NK-92 (cell line): Measurements from ENCODE around the gene RHBDF1.
"Not testable (repeated sequence)": the region's sequence is repeated elsewhere in the genome, so short reads cannot be mapped to it uniquely, and the experiment has no call there.

Experiments
- DNase-seq: peaks from one replicate; lab custom pipeline; 2025; ENCODE audit not compliant: unreplicated experiment; lab: John Stamatoyannopoulos, UW

Gene RHBDF1

DNA sequence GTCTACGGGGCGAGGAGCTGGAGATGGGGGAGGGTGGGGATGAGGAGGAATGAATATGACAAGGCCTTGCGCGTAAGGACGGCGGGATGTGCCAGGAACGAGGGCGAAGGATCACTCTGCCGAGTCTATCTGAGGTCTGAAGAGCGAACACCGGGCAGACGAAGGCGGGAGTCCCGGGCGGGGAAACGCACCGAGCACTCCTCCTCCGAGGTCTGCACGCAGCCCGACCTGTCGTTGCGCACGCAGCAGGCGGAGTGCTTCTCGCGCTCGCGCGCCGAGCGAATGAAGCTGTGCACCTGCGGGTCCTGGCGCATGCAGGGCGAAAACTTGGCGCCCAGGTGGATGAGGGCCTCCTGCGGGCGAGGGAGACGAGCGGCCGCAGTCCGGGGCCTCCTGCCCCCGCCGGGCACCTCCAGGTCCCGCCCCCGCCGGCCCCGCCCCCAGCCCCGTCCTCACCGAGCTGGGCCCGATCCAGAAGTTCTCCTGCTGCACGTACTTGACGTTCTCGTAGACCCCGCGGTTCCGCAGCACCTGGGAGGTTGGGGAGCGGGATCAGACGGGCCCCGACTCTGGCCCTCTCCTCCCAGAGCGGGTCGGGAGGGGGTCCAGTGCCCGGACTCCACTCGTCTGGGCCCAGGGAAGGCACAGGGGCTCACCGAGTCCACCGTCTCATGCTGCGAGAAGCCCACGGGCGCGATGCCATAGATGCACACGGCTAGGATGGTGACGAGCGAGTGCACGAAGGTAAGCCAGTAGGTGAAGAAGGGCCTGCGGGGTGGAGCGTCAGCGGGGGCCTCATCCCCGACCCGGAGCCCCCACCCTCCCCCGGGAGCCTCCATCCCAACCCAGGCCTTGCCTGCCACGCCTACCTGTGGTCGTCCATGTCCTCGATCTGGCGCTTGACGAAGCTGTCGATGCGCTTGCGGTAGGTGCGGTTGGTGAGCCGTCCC is 11.2 kb downstream of the RHBDF1 start:
- no peak for DNase-seq

DNA sequence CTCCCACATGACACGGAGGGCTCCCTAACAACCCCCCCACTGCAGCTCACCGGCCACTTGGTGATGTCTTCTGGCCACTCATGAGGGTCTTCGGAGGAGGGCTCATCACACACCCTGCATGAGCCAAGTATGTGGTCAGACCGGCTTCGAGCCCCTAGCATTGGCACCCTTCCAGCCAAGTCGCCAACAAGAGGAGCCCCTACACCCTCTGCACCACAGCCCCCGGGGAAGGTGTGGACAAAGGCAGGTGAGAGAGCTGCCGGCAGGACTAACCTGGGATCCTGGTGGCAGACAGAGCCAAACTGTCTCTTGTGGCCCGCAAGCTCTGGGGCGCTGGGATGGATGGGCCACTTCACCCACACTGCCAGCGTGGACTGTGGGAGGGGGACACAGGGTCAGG is 12.3 kb downstream of the RHBDF1 start:
- no peak for DNase-seq

DNA sequence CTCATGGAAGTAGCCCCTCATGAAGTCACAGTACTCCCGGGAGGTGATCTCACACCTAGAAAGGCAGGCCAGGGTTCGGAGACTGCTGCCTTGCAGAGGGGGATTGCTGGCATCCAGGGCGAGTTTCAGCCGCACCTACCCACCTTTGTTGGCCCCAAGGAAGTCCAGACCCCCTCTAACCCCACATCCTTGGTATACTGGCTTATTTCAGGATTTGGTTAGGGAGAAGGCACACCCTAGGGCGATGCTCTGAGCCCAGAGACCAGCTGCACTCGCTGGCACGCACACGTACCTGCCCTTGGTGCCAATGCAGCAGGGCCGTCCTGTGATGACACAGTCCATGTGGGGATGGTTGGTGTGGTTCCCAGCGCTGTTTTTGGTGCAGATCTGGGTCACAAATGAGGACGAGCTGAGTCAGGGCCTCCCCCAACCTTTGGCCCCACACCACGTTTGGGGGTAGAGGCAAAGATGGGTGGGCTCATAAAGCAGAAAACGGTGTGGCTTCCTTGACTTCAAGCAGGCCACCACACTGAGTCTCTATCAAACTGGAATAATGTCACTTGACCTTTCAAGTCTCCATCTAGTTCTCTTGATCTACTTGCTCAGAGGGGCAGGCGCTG is 12.9 kb downstream of the RHBDF1 start:
- DNase-seq, result no peak

DNA sequence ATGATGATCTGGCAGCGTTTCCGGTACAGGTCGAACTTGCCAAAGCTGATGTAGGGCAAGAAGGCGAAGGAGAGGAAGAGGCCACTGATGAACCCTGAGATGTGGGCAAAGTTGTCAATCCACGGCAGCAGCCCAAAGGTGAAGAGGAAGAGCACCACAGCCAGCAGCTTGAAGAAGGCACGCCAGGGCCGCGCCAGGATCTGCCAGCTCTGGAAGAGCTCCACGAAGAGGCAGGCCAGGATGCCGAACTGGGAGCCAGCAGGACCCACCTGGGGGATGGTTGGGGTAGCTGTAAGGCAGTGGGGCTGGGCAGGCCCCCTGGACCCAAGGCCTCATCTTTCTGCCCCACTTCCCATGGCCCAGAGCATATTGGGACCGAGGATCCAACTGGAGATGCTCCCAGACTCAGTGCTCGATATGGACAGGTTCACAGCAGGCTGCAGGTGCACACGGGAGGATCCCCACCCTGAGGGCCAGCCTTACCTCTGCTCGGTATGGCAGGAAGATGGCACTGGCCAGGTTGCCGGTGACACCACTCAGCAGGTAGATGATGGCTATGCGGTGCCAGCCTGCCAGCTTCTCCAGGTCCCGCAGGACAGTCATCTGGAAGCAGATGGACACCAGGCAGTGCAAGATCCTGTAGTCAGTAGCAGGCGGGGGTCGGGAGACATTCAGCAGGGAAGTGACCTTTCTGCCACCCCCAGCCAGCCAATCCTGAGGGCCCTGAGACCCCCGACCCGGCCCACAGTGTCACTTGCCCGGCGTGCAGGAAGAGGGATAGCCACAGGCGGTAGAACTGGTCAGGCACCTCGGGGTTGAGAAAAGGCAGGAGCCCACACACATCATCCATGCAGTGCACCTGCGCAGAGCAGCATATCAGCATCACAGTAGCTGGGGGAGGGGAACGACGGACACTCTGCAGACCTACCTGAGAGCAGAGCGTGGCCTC is 13.7 kb downstream of the RHBDF1 start:
- no peak for DNase-seq

DNA sequence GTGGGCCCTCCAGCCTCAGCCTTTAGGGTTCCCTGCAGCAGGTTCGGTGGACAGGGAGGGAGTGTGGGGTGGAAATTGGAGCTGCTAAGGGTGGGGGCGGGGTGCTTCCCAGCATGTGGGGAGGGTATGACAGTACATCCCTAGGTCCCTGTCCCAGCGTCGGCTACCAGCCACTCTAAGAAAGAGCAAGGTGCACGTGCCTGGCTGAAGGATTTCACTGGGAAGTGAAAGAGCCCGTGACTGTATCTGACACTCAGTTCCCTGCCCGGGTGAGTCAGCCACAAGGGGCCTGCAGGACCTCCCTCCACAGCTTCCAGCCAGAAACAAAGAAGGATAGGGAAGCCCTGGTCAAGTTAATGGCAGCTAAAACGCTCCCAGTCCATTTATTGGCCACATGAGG is 14.7 kb downstream of the RHBDF1 start:
- DNase-seq, result no peak

DNA sequence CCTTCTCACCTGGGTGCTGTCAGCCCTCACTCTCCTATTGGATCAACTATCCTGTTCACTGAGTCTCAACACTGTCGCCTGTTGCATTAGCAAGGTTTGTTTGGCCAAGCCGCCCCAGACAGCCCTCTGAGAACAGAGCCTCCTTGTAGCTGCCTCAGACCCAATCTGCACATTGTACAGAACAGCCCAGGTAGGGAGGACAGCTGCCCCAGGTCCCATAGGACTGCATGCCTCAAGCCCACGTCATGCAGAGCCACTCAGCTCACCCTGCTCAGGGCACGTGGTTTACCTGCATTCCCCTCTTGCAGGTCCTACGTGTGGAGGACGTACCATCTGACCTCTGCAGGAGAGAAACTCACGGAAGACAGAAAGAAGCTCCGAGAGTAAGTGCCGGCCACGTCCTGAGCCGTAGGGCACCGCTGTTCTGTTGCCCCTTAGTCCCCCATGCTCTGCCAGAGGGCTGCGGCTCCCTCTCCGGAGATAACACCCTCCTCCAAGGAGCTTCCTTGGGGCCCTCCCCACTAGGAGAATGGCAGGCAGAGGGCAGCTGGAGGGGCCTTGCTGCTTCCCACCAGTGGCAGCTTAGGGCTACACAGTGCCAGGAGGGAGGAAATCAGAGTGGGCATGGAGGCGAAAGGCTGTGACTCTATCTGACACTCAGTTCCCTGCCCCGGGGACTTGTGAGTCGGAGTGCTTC is 16.1 kb downstream of the RHBDF1 start:
- DNase-seq, result no peak

DNA sequence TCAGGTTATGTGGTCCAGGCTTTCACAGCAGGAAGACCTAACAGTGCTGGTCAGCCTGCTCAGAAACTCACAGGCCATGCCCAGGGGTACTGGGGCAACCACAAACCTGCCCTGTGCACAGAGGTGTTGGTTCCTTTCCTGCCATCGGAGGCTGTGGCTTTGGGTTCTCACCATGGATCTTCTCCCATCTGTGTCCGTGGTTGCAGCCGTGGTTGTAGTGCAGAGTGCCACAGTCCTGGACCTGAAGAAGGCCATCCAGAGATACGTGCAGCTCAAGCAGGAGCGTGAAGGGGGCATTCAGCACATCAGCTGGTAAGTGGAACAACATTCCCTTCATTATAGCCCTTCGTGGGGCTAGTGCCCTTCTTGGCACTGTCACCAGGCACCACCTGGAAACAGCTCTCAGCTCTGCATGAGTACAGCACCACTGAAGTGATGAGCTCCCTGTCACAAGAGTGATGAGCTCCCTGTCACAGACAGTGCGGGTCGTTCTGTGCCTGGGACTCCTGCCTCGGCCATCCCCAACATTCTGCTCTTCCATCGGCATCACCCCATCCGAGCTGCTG is 16.8 kb downstream of the RHBDF1 start:
- DNase-seq, result no peak

DNA sequence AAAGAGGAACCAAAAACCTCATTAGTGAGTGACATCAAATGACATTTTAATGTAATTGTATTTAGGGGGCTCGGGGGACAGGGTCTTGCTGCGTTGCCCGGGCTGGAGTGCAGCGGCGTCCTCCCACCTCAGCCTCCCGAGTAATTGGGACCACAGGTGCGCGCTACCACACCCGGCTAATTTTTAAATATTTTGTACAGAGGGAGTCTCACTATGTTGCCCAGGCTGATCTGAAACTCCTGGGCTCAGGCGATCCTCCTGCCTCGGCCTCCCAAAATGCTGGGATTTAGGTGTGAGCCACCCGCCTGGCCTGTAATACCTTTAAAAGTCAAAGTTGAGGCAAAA is 18.2 kb downstream of the RHBDF1 start:
- DNase-seq, result no peak

DNA sequence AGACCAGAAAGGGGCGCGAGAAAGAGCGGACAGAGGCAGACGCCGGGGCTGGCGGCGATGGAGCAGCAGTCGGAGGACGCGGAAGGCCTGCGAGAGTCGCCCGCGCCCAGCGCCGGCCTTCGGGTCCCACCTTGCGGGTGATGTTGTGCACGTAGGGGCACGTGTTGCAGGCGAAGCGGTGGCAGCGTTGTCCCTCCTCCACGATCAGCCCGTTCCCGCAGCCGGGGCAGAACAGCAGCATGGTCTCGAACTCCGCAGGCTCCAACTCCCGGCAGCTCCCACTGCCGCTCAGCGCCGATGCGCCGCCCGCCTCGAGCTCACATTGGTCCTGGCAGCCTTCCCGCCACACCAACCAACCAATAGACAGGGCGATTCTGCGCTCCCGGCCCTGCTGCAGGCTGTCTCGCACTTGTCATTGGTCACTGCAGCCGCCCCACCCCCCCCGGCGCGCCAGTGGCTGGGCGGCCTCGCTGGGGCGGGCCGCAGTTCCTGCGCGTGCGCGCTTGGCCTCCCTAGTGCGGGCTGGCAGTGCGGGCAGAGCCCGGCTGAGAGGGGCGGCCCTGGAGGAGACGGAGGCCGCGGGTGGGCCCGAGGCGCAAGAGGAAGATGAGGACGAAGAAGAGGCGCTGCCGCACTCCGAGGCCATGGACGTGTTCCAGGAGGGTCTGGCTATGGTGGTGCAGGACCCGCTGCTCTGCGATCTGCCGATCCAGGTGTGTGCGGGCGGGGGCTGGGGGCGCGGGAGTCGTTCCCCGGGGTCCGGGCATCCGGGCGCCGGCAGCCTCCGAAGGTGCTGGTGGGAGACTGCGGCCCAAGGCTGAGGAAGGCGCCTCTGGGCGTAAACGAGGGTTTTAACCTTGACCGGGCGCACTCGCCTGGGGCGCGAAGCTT is 18.8 kb downstream of the RHBDF1 start, which contains the start of the genes POLR3K and SNRNP25:
TSS of gene POLR3K (minus strand) at position 263 of the 891 bp plus-strand sequence. CDS start at position 241, 22 bp downstream.
TSS of gene SNRNP25 (plus strand) at position 483 of the 891 bp plus-strand sequence. CDS start at position 672, 189 bp downstream.
- peak; percentile 96 for DNase-seq

DNA sequence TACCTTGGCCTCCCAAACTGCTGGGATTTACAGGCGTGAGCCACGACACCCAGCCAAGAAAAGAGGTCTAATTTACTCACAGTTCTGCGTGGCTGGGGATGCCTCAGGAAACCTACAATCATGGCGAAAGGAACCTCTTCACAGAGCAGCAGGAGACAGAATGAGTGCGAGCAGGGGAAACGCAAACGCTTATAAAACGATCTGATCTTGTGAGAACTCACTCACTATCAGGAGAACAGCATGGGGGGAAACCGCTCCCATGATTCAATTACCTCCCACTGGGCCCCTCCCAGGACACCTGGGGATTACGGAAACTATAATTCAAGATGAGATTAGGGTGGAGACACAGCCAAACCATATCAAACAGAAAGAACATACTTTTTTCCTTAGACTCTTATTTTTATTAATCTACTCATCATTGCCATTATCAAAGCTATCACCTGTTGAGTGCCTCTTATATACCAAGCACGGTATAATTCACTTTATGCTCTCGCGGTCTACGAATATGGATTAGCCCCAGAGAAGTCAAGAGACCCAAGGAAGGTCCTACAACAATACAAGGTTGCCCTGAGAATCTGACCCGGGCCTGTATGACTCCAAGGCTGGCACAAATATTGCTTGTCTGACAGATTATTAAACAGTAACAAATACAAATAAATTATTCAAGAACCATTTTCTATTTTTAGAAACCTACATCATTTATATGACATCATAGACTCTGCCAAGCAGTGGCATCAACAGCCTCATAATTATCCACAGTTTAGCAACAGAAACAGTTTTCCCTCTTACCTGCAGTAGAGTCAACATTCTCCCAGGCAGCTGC is 21.5 kb downstream of the RHBDF1 start:
- no peak for DNase-seq

DNA sequence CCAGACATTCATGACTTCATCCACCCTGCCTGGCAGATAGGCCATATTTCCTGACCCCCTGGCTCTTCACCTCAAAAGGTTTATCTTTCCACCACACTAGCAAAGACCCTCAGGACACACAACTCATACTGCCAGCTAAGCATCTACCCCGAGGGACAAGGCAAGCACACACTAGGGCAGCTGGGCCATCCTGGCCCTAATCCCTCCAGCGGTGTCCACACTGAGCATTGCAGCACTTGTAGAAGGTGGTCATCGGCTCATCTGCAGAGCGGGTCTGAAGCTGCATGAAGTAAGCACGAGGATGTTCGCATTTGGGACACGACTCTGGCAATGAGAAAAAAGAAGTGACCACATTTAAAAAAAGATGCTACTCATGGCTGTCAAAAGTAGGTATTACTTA is 25.2 kb downstream of the RHBDF1 start:
- DNase-seq, result no peak

DNA sequence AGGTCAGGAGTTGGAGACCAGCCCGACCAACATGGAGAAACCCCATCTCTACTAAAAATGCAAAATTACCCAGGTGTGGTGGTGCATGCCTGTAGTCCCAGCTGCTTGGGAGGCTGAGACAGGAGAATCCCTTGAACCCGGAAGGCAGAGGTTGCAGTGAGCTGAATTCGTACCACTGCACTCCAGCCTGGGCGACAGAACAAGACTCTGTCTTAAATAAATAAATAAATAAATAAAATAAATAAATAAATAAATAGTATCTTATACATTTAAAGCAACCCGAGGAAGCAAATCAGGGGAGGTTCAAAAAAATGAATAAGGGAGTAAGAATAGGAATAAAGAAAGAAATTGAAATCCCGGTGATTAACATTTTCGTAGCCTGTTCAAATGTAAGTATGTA is 25.9 kb downstream of the RHBDF1 start:
- not testable (repeated sequence) for DNase-seq

DNA sequence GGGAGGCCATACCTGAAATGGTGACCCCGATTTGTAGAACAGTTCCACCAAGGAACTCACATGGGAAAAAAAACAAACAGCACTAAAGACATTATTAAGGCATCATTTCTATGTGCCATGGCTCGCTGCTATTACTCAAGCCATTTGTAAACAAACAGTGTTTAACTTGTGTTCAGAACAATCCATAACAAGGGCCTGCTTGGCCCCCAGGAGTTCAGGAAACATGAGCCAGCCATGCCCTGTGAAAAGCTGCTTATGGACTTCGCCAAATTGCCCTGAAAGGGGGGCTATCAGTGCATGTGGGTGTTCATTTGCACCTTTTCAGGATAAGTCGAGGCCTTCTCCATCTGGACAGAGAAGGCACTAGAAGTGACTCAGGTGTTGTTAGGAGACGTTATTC is 27.0 kb downstream of the RHBDF1 start:
- no peak for DNase-seq

DNA sequence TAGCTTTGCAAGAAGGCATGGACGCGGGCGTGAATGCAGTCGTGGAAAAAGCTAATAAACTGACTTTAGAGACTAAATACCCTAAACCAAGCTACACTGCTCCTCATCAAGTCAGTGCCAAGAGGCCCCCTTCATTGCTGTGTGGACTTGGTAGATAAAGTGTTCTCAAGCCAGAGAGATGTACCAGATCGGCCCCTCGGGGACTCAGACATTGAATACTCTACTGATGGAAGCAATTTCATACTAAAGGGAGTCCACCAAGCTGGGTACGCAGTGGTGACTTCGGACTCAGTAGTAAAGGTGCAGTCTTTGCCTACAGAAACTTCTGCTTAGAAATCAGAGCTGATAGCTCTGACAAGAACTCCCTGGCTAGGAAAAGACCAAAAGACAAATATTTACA is 27.8 kb downstream of the RHBDF1 start:
- no peak for DNase-seq

DNA sequence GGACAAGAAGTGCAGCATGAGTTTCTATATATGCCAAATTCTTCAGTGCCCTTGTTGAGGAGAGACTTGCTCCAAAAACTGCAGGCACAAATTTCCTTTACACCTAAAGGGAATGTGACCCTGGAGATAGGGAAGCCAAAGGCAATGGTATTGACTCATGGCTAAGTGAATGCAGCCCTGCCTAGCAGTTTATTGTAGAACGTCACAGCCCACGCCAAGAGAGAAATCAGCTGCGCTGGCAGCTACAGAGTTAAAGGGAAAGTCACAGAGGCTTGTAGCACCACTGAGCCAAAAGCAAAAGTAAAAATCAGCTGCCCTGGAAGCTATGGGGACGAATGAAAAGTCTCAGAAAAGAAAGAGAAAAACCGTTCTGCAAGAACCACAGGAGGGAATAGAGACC is 29.1 kb downstream of the RHBDF1 start:
- no peak for DNase-seq

DNA sequence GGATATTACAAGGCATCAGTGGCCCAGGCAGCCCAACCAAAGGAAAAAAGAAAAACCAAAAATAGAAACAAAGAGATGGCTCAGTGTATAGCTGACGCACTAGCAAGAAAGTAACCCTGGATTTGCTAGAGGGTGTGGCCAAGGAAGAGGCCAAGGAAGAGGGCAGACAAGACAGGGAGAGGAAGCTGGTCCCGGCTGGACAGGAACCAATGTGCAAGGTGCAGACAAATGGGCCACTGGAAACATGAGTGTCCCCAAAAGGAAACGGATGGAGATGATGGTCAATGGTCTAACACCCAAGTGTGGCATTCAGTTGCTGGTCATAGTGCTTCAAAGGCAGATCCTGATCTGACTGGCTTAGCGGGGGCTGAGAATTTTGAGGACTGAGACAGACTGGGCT is 29.7 kb downstream of the RHBDF1 start:
- no peak for DNase-seq

DNA sequence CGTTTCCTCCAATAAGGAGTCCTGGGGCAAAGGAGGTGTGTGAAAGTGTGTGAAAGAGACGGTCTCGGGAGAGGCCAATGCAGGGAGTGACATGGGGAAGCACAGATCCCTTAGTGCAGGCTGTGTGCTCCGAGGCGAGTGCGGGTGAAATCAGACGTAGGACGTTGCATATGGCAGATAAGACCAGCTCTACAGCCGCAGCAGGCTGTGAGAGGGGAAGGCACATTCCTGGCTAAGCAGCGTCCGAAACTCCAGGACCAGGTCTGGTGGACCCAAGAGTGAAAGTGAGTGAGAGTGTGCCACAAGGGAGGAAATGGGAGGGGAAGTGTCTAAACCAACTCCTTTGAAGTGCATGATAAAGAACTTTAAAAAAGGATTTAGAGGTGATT is 30.4 kb downstream of the RHBDF1 start:
- no peak for DNase-seq

DNA sequence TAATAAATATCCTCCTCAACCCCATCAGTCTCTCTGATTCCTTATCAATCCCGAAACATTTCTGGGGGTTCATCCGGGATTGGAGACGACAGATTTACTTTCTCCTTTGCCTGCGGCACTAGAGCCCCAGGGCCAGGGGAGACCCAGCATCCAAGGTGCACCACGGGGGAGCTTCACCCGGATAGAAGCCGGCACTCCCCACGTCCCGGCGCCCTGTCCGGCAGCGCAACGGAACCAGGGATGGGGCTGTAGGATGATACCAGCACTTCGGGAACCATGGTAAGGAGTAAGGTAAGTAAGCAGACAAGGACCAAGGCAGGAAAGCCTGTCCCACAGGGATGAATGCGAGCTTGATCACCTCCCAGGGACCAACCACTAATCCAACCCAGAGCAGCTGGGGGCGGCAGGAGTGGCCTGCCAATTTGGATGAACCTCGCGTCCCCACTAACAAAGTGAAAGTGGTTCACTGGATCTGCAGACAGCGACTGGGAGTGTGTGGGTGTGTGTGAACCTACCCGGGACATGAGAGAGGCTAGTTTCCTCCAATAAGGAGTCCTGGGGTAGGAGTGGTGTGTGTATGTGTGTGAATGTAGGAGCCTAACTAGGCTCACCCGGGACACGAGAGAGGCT is 30.9 kb downstream of the RHBDF1 start:
- no peak for DNase-seq
